Activated T-cell treated with anti-CD3 and anti-CD28 coated beads for 1 hour (primary cell): ENCODE results near the gene RITA1.
"Not testable (repeated sequence)": the region's sequence is repeated elsewhere in the genome, so short reads cannot be mapped to it uniquely, and the experiment has no call there.

Experiments used
- DNase-seq: peaks from one replicate; pipeline ENCODE4 v3.0.0-alpha.2; 2020; ENCODE audit warnings: low read depth

The RITA1 gene

DNA sequence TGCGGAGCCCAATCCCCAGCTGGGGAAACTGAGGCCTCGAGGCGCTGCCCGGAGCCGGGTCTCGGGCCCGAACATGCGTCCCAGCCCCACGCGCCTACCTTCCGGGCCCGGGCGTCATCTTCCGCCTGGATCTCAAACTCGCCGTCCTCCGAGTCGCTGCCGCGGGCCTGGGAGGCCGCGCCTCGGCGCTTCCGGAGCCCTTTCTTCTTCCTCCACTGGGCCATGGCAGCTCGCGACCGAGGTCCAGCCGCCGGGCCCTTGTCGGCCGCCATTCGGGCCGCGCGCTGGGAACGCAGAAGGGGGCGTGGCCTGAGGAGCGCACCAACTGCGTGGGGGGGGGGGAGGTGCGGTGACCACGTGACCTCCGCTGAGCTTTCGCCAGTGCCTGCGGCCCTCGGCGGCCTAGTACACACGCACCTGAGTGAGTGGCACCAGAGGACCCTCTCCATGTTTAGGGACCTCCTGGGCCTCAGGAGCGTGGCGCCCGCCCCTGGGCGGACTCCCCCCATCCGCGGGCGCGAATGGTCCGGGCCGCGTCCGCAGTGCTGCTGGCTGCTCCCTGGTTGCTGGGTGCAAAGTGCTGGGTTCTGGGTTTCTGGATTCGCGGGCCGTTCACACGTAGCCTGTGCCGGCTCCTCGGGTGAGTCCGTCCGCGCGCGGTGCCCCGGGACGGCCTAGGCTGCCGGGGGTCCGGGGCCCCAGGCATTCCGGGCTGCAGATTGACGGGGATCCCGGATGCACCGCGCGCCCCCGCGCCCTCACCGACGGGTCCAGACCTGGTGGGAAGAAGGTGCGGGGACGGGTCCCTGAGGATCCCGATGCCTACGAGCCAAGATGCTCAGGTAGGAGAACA is at the start of gene RITA1, which contains the start of gene DDX54:
Gene RITA1, plus strand, starts transcription at position 542 of the 853 bp plus-strand sequence. CDS start 1,026 bp downstream, outside the sequence.
Gene DDX54, minus strand, starts transcription at position 299 of the 853 bp plus-strand sequence. Its CDS starts 27 bp downstream, at position 272.
- peak; percentile 74 for DNase-seq

- peak; percentile 33 for DNase-seq
These were observed 49.2 kb upstream of the RITA1 start for GRCh38 chr12:113136128-113136989.

- DNase-seq = no peak
These were observed 48.5 kb upstream of the RITA1 start for GRCh38 chr12:113136990-113137511.

DNA sequence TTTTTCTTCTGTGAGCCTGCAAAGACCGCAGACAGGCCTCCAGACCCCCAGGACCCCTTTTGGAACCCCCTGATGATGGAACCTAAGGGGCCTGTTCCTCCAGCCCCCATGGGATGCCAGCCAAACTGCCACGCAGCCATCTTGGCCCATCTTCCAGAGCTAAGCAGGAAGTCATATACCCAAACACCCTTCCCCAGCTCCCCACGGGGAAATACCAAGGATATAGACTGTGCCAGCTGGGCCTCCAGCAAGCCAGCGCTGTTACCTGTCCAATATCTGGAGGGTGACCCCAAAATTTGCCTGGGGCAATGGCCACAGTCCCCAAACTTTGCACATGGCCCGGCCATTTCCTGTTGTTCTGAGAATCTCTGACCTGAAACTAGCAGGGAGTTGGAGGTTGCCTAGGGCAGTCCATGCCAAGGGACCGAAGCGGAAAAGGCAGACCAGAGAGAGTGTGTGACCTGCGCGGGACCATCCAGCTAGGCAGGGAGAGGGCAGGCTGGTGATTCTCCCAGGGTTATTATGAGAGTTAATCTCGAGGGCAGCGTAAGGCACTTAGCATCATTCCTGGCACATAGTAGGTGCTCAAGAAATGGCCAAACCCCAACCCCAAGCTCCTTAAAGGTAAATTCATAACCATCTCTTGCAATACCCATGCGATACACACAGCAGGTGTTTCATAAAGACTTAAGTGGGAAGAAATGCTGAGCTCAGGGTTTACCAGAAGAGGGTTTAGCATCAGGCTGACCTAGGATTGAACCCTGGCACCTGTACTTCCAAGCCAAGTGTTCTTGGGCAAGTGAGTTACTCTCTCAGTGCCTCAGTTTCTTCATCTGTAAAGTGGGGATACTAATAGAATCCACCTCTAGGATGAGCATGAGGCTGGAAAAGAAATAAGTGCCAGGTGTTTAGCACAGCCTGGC is 47.4 kb upstream of the RITA1 start:
- DNase-seq = no peak

DNA sequence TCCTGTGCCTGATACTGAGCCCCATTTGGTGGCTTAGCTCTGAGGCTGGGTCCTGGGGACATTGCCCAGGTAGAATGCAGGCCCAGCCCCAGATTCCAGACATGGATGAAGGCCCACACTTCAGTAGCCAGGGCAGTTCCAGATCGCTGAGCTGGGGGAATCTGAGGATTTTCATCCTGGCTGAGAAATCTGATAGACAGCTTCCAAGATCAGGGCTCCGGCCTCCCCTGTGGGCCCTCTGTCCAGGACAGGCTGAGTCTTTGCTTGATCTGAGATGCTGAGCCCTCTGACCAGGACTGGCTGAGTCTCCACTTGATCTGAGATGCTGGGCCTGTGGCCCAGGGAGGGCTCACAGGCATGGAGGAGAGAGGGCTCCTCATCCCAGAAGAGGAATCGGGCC is 46.7 kb upstream of the RITA1 start:
- no peak for DNase-seq

DNA sequence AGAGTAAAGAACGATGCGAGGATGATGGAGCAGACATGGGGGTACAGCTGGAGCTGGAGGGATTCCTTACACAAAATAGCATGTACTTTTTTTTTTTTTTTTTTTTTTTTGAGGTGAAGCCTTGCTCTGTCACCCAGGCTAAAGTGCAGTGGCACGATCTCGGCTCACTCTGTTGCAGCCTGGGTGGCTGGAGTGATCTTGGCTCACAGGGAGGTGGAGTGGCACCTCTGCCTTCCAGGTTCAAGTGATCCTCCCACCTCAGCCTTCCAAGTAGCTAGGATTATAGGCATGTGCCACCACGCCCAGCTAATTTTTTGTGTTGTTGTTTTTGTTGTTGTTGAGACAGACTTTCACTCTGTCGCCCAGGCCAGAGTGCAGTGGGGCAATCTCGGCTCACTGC is 44.8 kb upstream of the RITA1 start:
- DNase-seq = no peak

GRCh38 chr12:113141716-113142115 is 43.8 kb upstream of the RITA1 start:
- not testable (repeated sequence) for DNase-seq

DNA sequence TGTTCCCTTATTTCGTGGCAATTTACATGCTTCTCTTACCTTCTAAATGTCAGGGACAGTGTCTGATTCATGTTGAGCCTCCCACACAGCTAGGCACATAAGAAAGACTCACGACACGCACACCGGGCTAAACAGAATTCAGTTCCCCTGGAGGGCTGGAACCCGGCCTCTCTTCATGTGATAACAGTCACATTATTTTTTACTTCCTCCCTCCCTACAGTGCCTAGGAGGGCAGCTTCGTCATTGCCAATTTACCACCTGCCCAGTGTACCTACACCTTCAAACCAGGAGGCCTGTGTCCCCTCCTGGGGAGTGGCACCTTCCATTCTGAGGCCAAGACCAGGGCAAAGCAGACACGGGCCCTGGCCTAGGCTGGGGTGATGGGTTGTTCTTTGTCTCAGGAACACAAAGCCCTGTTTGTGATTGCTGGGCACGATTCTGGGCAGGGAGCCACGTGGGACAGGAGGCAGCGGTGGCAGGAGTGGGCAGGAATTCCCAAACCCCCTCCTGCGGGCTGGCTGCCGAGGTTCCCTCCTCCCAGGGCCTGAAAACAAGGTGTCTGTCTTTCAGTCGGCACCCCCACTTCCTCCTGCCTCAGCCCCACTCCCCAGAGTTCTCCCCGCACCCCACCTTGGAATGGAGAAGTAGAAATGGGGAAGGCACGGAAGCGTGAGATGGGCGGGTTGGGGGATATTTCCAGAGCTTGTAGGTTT is 43.2 kb upstream of the RITA1 start:
- DNase-seq = no peak

GRCh38 chr12:113142886-113143332 is 42.6 kb upstream of the RITA1 start:
- DNase-seq = no peak

GRCh38 chr12:113143959-113144358 is 41.6 kb upstream of the RITA1 start:
- DNase-seq = no peak

GRCh38 chr12:113144806-113145205 is 40.7 kb upstream of the RITA1 start:
- no peak for DNase-seq

GRCh38 chr12:113145720-113146551 is 39.6 kb upstream of the RITA1 start:
- no peak for DNase-seq

GRCh38 chr12:113146999-113147398 is 38.5 kb upstream of the RITA1 start:
- DNase-seq = no peak

DNA sequence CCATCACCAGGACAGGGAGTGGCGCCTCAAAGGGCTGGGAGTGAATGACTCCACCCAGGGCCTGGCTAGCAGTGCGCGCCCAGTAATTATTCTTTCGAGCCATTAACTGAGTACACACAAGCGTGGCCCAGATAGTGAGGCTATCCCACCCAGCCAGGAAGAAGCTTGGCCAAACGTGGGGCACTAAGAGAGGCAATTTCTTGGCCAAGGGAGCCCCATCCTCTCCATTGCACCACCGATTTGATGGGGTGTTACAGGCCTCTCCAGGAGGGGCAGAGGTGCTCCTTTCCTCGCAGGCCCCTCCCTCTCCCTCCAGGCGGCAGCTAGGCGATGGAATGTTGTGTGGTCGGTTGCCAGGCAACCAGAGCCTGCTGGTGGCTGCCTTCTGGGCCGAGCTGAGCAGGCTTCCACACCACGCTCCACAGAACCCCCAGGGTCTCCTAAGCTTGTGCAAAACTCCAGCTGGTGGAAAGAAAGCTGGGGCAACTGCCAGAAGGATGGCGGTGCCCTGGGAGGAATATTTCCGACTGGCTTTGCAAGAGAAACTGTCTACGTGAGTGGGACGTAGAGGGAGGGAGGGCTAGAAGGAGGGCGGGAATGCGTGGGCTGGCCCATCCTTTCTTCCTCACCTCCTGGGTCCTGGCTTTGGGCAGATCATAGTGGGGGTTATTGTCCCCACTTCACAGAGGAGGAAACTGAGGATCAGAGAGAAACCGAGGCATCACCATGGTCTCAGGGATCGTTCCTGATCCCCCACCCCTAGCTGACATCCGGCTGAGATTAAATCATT is 36.0 kb upstream of the RITA1 start, which contains the start of gene CFAP73:
Gene CFAP73, plus strand, starts transcription at position 364 of the 790 bp plus-strand sequence. Its CDS starts 134 bp downstream, at position 498.
- DNase-seq = no peak

DNA sequence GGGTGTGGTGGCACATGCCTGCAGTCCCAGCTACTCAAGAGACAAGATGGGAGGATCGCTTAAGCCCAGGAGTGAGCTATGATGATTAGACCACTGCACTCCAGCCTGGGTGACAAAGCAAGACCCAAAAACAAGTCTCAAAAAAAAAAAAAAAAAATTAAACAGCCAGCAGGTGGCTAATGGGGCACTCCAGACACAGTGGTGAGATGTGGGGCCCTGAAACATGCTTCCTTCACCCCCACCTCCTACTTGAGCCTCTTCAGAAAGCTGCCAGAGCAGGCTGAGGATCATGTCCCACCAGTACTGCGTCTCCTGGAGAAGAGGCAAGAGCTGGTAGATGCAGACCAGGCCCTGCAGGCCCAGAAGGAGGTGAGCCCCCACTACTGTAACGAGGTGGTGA is 33.9 kb upstream of the RITA1 start:
- DNase-seq = no peak

DNA sequence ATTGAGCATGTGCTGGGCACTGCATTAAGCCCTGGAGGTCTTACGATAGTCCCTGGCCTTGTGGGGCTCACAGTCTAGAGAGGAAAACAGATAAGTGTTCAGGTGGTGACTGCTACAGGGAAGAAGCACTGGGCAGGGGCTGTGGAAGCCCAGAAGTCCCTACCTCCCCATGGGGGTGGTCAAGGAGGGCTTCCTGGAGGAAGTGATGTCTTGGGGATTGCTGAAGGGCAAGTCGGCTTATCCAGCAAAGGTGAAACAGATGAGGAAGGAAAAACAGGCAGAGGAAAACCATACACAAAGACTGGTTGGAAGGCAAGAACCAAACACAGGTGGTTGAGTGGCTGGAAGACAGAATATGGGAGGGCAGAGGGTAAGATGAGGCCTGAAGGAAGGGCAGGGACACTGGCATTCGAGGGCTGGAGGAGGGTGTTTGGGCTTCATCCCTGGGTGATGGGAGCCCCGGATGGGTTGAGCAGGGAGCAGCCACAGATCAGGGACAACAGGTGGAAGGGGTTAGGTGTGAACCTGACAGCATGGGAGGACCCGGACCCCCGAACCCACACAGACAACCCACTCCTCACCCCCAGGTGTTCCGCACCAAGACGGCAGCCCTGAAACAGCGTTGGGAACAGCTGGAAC is 33.2 kb upstream of the RITA1 start:
- no peak for DNase-seq

GRCh38 chr12:113152835-113153814 is 32.4 kb upstream of the RITA1 start:
- peak; percentile 40 for DNase-seq
